Measurements from ENCODE around the gene LRP1B.

DNA sequence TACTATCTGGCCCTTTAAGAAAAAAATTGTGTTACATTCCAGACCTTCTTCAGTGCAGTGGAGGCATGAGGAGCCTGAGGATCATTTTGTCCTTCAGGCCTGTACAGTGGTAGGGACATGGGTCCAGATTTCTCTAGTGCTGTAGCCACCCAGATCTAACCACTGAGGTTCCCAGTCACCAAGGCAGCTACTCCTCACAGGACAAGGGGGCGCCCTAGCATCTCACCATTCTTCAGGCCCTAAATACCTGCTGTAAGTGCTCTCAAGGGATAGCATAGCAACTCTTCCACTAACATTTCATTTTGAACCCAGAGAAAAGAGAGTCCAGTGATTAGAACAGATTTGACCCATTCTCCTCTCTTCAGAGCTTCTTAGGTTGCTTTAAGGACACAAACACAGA, 1533.0 kb downstream of the LRP1B start:
- TF ChIP-seq, protein P1, sequence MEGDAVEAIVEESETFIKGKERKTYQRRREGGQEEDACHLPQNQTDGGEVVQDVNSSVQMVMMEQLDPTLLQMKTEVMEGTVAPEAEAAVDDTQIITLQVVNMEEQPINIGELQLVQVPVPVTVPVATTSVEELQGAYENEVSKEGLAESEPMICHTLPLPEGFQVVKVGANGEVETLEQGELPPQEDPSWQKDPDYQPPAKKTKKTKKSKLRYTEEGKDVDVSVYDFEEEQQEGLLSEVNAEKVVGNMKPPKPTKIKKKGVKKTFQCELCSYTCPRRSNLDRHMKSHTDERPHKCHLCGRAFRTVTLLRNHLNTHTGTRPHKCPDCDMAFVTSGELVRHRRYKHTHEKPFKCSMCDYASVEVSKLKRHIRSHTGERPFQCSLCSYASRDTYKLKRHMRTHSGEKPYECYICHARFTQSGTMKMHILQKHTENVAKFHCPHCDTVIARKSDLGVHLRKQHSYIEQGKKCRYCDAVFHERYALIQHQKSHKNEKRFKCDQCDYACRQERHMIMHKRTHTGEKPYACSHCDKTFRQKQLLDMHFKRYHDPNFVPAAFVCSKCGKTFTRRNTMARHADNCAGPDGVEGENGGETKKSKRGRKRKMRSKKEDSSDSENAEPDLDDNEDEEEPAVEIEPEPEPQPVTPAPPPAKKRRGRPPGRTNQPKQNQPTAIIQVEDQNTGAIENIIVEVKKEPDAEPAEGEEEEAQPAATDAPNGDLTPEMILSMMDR (IDR thresholded peaks at IDR 0.05), result no peak
- TF ChIP-seq EZH2 (IDR thresholded peaks at IDR 0.05; ENCODE audit: borderline replicate concordance, insufficient read depth, low read depth, low read length, poor library complexity, severe bottlenecking), result no peak
